Ureter (tissue), 1 donor: ENCODE measurements around the gene TUBB6. TPM values are rescaled to one million over a fixed set of nuclear protein-coding genes. Genes with fewer than 3 reads are reported as not detected.
A peak's percentile ranks its signal among the peaks of the same experiment; 100 is the strongest.

ENCODE experiments used
- DNase-seq: peaks from one replicate; pipeline ENCODE4 v3.0.0-alpha.2; 2020; ENCODE audit warnings: low spot score
- total RNA-seq: library from RNA; stranded (reverse); gene quantifications from one replicate; pipeline ENCODE4 v1.2.4, GENCODE V29; 2023
- donor health status: DM: yes; HTN: yes; CAD: no.

Gene TUBB6
- total RNA-seq, 1 donor from 2014 or later, result 101 TPM

DNA sequence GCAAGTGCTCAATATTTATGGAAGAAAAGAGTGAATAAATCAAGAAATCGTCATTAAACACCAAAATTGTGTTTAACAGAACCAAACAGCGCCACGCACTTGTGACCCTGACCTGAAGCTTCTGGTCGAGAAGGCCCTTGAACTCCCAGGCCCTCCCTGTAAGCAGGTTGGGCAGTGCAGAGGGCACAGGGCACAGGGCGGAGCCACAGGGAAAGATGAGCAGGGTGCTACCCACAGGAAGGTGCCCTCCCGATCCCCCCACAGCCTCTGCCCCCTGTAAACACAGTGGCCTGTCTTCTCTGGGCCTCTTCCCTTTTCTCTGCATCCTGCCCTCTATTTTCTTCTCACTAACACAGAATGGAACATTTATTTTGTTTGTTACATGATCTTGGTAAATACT, 16.9 kb upstream of the TUBB6 start:
- DNase-seq, result no peak

DNA sequence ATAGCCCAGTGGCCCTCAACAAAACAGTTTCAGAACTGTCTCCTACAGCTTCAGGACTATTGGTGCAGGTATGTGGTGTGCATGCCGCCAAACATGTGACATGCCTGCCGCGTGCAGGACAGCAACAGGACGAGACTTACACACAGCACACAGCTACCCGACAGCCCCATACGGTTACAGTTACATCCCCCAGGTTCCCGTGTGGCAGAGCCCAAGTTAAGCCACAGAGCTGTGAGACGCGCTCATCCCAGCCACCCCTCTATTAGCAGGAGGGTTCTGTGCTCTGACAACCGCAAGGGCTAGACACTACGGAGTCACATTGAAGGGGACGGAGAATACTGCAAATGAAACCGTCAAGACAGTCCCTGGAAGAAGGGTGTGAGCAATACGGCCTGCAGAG, 16.4 kb upstream of the TUBB6 start:
- DNase-seq, result no peak

DNA sequence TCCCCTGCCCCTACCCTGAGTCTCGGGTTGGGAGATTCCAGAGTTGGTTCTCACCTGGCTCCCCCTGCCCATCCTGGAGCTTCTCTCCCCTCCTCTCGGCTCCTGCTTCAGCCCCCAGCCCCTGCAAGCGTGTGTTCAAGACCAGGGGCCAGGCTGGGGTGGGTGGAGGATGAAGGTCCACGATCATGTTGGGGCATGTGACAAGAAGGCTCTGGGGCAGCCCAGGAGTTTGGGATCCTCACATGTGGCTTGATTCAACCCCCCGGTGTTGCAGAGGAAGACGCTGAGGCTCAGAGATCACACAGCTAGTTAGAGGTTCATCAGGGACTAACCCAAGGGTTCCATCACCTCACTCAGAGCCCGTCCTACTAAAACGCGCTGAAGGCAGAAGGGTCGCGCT, 14.2 kb upstream of the TUBB6 start:
- no peak for DNase-seq

GRCh38 chr18:12295389-12296086, 12.5 kb upstream of the TUBB6 start:
- DNase-seq, result no peak

GRCh38 chr18:12296087-12296403, 12.0 kb upstream of the TUBB6 start:
- DNase-seq, result no peak

DNA sequence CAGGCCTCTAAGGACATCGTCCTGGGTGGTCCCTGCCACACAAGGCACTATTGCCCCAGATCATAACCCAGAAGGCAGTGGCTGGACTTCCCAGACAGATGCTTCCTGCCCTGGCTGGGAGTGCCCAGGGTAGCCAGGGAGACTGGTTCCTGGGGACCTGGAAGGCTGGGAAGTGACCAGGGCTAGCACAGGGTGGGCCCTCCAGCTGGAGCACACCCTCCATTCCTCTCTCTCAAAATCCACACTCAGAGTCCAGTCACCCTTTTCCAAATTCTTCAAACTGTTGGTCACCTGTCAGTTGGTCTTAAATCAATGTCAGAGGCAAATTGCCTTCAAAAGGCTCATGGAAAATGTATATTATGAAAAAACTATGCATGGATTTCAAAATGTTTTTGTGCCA, 11.6 kb upstream of the TUBB6 start:
- no peak for DNase-seq

DNA sequence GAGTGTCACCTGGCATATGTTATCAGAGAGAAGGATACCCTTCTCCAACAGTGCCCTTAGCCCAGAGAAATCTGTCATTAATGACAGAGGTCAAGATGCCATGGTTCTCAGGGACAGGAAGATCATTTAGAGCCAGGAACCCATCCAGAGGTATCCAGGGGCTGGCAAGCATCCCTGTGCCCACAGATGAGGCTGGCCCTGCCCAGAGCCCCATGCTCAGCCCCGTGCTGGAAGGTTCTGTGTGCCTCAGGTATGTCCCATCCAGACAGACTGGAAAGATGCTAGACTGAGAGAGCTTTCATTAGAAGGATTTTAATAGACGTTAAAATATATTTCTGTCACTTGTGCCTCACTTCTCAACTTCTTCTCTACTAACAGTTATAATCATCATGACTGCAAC, 8.2 kb upstream of the TUBB6 start:
- DNase-seq, result no peak

- no peak for DNase-seq
Observed at GRCh38 chr18:12301263-12302005, 6.6 kb upstream of the TUBB6 start.

DNA sequence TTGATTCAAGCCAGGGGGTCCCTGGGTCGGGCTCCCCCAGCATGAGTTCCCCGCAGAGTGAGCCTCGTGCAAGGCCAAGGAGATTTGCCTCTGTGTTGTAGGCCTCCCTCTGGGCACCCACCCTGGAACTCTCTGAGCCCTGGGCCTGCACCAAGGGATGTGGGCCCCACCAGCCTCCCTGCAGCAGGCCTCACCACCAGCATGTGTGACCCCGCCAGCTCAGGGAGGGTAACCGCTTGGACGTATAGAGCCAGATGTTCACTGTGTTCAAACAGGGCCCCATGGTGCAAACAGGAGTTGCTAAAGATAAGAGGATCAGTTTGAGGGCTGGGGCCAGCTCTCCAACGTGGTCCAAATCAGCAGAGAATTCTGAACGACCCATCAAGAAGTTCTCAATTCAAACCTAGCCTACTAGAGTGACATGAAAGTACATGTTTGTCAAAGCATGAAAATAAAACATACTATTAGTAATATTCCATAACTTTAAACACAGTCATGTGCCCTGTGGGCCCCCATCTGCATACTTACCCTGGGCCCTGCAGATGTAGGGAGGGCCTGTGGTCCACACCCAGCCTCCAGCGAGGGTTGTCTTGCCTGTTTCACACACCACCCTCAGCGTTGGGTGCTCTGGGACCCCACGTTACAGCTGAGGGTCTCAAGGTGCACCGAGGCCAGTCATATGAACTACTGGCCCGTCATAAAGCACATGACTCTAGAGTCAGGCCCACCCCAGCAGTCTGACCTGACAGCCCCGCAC, 5.5 kb upstream of the TUBB6 start:
- no peak for DNase-seq

DNA sequence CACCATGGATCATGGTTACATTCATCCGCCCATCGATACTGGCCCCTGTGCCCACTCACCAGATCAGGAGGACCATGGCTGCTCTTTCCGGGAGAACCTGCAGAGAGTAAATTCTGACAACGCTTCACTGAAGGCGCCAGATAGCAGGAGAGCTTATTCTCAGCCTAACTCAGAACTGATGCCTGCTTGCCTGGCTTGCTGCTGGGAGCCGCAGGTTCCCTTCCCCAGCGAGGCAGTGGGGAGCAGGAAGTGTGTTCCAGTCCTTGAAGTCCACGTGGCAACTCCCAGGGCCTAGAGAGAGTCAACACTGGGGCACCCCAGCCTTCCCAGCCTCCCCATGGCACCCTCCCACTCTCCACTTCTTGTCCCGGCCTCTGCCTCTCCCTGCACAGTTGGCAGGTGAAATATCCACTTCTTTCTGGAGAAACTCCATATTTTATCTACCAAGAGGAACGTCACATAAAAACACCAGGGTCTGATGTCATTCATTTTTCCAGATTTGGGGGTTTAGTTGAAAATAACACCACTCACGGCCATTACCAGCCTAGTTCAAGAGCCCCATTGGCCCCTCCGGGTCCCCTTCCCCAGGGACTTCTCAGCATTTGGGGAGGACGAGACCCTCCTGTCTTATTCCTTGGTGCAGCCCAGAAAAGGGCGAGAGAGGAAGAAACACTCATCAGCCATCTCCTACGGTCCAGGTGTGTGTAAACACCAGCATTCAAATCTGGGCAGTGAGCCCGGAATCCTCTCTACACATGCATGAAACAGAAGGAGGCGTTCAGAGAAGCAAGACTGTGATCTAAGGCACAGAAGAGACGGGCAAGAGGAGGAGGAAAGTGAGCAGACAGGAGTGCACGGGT, 3.5 kb upstream of the TUBB6 start:
- DNase-seq, result no peak

GRCh38 chr18:12305211-12305610, 2.8 kb upstream of the TUBB6 start:
- no peak for DNase-seq

- no peak for DNase-seq
Observed at GRCh38 chr18:12305930-12306629, 2.0 kb upstream of the TUBB6 start.

DNA sequence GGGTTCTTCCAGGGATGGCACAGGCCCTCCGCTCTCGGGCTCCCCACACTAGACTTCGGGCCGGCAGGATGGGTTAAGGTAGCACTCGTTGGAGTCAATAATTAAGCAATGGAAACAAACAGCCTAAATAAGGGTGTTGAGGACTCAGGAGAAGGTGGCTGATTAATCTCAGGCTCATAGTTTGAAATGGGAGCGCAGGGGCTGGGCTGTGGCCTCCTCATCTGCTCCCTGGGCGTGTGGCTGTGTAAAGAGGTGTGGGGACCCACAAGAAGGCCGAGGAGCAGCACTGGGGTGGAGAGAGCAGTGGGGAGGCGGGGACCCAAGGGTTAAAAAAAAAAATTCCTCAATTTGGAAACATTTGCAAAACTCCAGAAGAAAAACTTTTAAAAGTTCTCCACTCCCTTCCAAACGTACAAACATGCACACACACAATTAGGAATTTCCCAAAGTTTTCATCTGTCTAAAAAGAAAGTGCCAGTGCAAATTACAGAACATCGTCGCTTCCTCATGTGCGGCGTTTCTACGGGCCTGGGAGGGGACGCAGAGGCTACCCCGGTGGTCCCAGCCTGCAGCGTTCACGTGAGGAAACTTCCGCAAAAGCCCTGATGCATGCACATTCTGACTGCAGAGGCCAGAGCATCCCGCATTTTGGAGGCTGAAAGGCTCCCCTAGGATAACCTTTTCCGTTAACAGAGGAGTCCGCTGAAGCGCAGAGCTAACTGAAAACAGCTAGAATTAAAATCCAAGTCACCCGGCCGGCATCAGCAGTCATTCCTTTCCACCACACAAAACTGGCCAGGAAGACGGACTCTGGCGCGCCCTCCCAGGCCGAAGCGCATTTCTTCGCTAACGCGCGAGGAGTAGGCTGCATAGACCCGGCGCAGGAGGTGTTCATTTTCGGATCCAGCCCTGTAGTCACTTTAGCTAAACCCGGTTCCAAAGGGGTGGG, 1.0 kb upstream of the TUBB6 start:
- DNase-seq, result peak; percentile 66

DNA sequence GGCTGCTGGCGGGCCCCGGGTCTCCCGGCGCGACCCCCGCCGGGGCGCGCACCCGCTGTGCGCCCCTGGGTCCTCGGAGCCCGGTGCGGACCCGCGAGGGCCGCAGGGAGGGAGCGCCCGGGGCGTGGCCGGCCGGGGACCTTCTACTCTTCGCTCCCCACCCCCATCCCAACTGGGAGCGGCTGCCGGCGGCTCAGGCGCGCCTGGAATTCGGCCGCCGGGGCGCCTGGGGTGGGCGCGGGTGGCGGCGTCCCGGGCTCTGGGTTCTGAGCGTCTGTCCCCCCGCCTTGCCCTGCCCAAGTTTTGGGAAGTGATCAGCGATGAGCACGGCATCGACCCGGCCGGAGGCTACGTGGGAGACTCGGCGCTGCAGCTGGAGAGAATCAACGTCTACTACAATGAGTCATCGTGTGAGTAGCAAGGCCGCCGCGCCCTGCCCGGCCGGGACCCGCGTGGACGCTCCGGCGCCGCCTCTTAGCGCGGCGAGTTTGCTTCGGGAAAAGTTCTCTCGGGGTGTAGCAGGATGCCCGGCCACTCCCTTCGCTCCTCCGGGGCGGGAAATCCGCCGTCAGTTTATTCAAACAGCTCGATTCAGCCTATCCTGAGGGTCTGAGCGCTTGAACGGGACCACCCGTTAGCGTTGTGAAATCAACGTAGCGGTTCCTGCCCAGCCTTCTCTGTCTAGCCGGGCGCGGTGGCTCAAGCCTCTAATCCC, 502 bp downstream of the TUBB6 start:
- peak; percentile 87 for DNase-seq

DNA sequence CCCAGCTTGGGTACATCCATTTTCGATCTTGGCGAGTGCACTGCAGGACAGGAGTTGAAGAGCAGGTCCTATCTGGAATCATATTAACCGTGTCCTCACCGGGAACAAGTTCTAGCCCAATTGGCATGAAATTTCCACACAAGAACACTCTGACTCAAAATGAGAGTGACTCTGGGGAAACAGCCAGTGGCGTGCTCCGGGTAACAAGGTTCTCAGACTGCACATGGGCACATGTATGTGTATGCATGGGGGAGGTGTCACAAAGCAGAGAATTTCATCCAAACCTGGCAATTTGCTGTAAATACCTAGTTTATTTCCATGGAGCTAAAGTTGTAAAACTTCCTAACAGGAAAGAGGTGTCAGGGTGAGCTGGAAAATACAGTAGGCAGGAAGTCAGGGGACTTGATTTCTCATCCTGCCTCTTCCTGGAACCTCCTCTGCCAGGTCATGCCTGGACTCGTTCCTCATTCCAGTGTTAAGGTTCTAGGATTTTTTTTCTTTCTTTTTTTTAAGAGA, 1.7 kb downstream of the TUBB6 start:
- DNase-seq, result no peak

- DNase-seq, result no peak
Observed at GRCh38 chr18:12310762-12311161, 2.7 kb downstream of the TUBB6 start.

DNA sequence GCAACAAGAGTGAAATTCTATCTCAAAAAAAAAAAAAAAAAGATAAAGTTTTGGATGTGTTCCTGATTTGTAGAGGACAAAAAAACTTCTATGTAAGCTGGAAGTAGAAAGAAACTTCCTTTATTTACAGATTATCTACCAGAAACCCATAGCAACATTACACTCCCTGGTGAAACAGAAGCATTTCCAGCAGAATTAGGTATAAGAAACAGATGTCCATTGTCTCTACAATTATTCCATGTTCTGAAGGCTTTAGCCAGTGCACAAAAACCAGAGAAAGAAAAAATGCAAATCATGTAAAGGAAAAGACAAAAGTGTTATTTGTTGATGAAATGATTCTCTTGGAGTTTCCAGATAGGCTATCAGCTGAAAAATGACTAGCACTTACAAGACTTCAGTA, 4.9 kb downstream of the TUBB6 start:
- no peak for DNase-seq

- DNase-seq, result no peak
Observed at GRCh38 chr18:12313530-12314245, 5.6 kb downstream of the TUBB6 start.
